ENCODE results near the gene KLHL26.

DNA sequence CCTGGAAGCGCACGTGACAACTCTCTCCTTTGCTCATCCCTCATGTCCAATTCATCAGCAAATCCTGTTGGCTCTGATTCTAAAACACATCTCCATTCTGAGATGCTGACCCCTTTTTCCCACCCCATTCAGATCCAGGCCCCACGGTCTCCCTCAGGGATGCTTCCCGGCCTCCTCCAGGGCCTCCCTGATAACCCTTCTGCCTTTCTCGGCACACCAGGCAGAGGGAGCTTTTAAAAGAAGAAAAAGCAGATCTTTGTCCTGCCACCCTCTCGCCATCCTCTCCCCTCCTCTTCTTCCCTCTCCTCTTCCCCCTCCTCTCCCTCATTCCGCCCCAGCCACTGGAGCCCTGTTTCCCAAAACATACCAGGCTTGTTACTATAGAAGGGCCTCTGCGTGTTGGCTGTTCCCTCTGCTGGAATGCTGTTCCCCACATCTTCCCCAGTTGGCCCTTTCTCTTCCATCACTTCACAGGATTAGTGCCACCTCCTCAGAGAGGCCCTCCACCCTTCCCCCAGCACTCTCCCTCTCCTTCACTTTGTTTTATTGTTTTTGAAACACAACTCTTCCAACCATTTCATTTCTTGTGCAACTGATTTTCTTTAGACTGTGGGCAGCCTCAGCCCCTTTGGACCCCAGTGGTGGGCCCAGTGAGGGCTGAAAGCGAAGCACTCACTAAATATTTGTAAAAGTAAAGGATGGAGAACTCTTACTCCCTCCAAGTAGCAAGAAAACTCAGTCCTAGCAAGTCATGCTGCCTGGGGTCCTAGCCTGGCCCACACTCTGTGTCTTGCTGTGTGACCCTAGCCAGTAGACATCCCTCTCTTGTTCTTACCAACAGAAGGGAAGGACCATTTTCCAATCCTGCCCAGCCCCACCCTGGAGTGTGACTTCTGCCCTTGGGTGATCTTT, 27.8 kb upstream of the KLHL26 start:
- TF ChIP-seq, protein P1, sequence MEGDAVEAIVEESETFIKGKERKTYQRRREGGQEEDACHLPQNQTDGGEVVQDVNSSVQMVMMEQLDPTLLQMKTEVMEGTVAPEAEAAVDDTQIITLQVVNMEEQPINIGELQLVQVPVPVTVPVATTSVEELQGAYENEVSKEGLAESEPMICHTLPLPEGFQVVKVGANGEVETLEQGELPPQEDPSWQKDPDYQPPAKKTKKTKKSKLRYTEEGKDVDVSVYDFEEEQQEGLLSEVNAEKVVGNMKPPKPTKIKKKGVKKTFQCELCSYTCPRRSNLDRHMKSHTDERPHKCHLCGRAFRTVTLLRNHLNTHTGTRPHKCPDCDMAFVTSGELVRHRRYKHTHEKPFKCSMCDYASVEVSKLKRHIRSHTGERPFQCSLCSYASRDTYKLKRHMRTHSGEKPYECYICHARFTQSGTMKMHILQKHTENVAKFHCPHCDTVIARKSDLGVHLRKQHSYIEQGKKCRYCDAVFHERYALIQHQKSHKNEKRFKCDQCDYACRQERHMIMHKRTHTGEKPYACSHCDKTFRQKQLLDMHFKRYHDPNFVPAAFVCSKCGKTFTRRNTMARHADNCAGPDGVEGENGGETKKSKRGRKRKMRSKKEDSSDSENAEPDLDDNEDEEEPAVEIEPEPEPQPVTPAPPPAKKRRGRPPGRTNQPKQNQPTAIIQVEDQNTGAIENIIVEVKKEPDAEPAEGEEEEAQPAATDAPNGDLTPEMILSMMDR (IDR thresholded peaks at IDR 0.05): no peak
- no peak for TF ChIP-seq POLR2A (IDR thresholded peaks at IDR 0.05)

Measured in thyroid gland (tissue), 4 donors.